Lung (tissue), 12 donors: ENCODE data around the gene ZFR2. TPM values are rescaled to one million over a fixed set of nuclear protein-coding genes. Genes with fewer than 3 reads are reported as not detected.

ENCODE experiments used
- ATAC-seq: fragments of 200-7000 bp; cut with Tn5 transposase; one replicate; pipeline ENCODE4 v1.9.1; 2020; ENCODE audit warnings: moderate number of reproducible peaks; ENCODE audit not compliant: insufficient read depth, low FRiP score
- DNase-seq, 3 donors: peaks; one replicate each; pipeline ENCODE4 v3.0.0-alpha.2; 2013 to 2017
- H3K27ac ChIP-seq, 2 donors: one replicate each; pipeline ENCODE4 v1.5.1; 2013; ENCODE audit warnings: mild to moderate bottlenecking in 2 of 2, moderate library complexity in 2 of 2, control low read depth in 1 of 2, inconsistent platforms in 1 of 2, low read depth in 1 of 2, low read length in 1 of 2
- H3K27me3 ChIP-seq, 3 donors: one replicate each; pipeline ENCODE4 v1.5.1; 2013; ENCODE audit warnings: low read length in 2 of 3; ENCODE audit not compliant: control insufficient read depth in 3 of 3, insufficient read depth in 3 of 3
- H3K36me3 ChIP-seq, 4 donors: one replicate each; pipeline ENCODE4 v1.5.1; 2013; ENCODE audit warnings: low read length in 4 of 4, mild to moderate bottlenecking in 1 of 4, moderate library complexity in 1 of 4; ENCODE audit not compliant: control insufficient read depth in 4 of 4, insufficient read depth in 4 of 4
- H3K4me1 ChIP-seq, 5 donors: one replicate each; pipeline ENCODE4 v1.5.1; 2013; ENCODE audit warnings: low read length in 5 of 5, mild to moderate bottlenecking in 2 of 5, moderate library complexity in 1 of 5; ENCODE audit not compliant: control insufficient read depth in 5 of 5, insufficient read depth in 5 of 5
- H3K4me3 ChIP-seq: one replicate; pipeline ENCODE4 v1.5.1; 2013; ENCODE audit warnings: mild to moderate bottlenecking, control low read depth, moderate library complexity
- H3K9ac ChIP-seq, 2 donors: one replicate each; pipeline ENCODE4 v1.5.1; 2013; ENCODE audit warnings: low read length in 2 of 2, control low read depth in 1 of 2; ENCODE audit not compliant: insufficient read depth in 1 of 2
- H3K9me3 ChIP-seq, 4 donors: one replicate each; pipeline ENCODE4 v1.5.1; 2013; ENCODE audit warnings: low read length in 3 of 4, mild to moderate bottlenecking in 1 of 4, moderate library complexity in 1 of 4; ENCODE audit not compliant: control insufficient read depth in 4 of 4, insufficient read depth in 3 of 4
- CTCF ChIP-seq: IDR thresholded peaks from 2 replicates; pipeline ENCODE4 v1.5.1; 2012; ENCODE audit warnings: mild to moderate bottlenecking; ENCODE audit errors: control extremely low read depth, extremely low read depth
- WGBS, 2 donors: extraction: QIAGEN DNeasy Blood & Tissue Kit; methylation state at CpG; one replicate each; pipeline ENCODE4 v1.1.7; 2013; 5-methylcytosine and 5-hydroxymethylcytosine counted together
- polyA plus RNA-seq, 2 donors: library from polyadenylated mRNA; stranded (reverse); fragments of 200-250 nt; gene quantifications; one replicate each; pipeline ENCODE4 v1.2.1, GENCODE V29; 2013
- total RNA-seq, 2 donors: library from RNA; depleted of rRNA in 1 of 2; stranded (reverse); fragments of >200 nt in 1 of 2; gene quantifications; one replicate each; pipeline ENCODE4 v1.2.1, GENCODE V29; 2014 to 2021
- donor health status: control.
- donor health status: control.
- donor health status: Bipolar disorder and iron deficiency.
- donor health status: healthy.
- donor health status: DM: yes; HTN: yes; CAD: no.

The ZFR2 gene
- total and polyA plus RNA-seq, 4 donors = 0.05 to 0.34 (median 0.19) TPM

GRCh38 chr19:3857449-3858003 is 11.3 kb downstream of the ZFR2 start:
- TF ChIP-seq CTCF = no peak
- DNase-seq = no peak
- ATAC-seq = no peak
- no peaks in the 10 kb centered on the region for H3K4me1 ChIP-seq
- no peaks in the 10 kb centered on the region for H3K36me3 ChIP-seq
- no peak overlapping the region for H3K4me3 ChIP-seq
- H3K27me3 ChIP-seq = no peaks in the 10 kb centered on the region
- no peak overlapping the region for H3K27ac ChIP-seq
- peaks cover 0 to 8% (median 0%) of the 10 kb centered on the region in 4 donors for H3K9me3 ChIP-seq
- H3K9ac ChIP-seq = no peak overlapping the region
- WGBS, 2 donors = 78 to 84% methylated on average over 12 of the region's 12 CpGs

GRCh38 chr19:3855320-3855719 is 13.5 kb downstream of the ZFR2 start:
- 89 to 90% methylated on average over 19 of the region's 19 CpGs for WGBS, 2 donors
- ATAC-seq (no peak), DNase-seq (no peak)
- no peak overlapping the region for H3K27ac ChIP-seq
- H3K9ac ChIP-seq = no peak overlapping the region
- H3K4me3 ChIP-seq = no peak overlapping the region
- no peaks in the 10 kb centered on the region for H3K27me3 ChIP-seq
- H3K36me3 ChIP-seq = no peaks in the 10 kb centered on the region
- TF ChIP-seq CTCF = no peak
- H3K9me3 ChIP-seq = peaks cover 0 to 25% (median 3%) of the 10 kb centered on the region in 4 donors
- H3K4me1 ChIP-seq = no peaks in the 10 kb centered on the region

- no peak for TF ChIP-seq CTCF
- H3K27ac ChIP-seq = no peak overlapping the region
- no peak for ATAC-seq
Observed at GRCh38 chr19:3852614-3853254, 16.1 kb downstream of the ZFR2 start.

More at GRCh38 chr19:3852614-3853254, 16.1 kb downstream of the ZFR2 start:
- no peak overlapping the region for H3K9ac ChIP-seq
- DNase-seq = no peak
- H3K27me3 ChIP-seq = no peaks in the 10 kb centered on the region
- WGBS, 2 donors = 80 to 81% methylated on average over 4 of the region's 4 CpGs
- peaks cover 0 to 31% (median 3%) of the 10 kb centered on the region in 4 donors for H3K9me3 ChIP-seq
- no peaks in the 10 kb centered on the region for H3K4me1 ChIP-seq
- H3K36me3 ChIP-seq = no peaks in the 10 kb centered on the region
- no peak overlapping the region for H3K4me3 ChIP-seq
